ENCODE measurements around the gene RHD.
"Not testable (repeated sequence)": the region's sequence is repeated elsewhere in the genome, so short reads cannot be mapped to it uniquely, and the experiment has no call there.

DNA sequence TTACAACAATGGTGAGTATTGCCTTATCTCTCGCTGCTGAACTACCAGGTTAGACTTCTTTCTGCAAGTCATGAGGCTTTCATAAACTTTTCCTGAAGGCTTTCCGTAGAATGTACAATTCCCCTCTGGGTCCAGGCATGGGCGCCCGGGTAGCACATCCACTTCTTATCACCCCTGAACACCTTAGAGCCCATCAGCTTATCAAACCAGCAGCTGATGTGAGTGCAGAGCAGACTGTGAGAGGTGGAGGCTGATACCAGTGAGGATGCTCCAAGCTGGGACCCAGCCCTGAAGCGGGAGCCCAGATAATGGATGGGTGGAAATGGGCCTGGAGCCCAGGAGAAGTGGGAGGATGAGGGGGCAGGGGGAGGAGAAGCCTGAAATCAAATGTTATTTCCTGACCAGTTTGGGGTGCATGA lies 7.4 kb downstream of the RHD start:
- TF ChIP-seq, protein P1, sequence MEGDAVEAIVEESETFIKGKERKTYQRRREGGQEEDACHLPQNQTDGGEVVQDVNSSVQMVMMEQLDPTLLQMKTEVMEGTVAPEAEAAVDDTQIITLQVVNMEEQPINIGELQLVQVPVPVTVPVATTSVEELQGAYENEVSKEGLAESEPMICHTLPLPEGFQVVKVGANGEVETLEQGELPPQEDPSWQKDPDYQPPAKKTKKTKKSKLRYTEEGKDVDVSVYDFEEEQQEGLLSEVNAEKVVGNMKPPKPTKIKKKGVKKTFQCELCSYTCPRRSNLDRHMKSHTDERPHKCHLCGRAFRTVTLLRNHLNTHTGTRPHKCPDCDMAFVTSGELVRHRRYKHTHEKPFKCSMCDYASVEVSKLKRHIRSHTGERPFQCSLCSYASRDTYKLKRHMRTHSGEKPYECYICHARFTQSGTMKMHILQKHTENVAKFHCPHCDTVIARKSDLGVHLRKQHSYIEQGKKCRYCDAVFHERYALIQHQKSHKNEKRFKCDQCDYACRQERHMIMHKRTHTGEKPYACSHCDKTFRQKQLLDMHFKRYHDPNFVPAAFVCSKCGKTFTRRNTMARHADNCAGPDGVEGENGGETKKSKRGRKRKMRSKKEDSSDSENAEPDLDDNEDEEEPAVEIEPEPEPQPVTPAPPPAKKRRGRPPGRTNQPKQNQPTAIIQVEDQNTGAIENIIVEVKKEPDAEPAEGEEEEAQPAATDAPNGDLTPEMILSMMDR (IDR thresholded peaks at IDR 0.05; ENCODE audit: low read depth, low read length) = not testable (repeated sequence)
- not testable (repeated sequence) for TF ChIP-seq POLR2A (IDR thresholded peaks at IDR 0.05; ENCODE audit: extremely low read depth, insufficient read length); MYC (IDR thresholded peaks at IDR 0.05; ENCODE audit: low read depth, low read length)
